ENCODE data around the gene FIGN.

FIGN gene

DNA sequence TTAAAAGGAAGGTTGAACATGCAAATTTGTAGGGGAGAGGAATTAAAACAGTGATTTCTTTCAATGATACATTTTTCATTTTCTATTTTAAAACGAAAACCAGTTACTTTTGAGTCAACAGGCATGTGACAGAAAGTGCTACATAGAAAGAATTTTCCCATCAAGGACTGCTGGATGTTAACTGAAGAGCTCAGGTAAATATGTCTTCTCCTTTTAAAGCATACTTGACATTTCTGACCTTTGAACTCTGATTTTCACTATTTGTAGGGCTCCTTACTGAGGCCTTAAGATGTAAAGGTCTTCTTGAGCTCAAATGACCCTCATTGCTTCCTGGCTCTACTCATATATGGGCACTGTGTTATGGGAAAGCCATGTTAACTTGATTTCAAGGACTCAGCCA lies 32.4 kb downstream of the FIGN start:
- no peak for DNase-seq

DNA sequence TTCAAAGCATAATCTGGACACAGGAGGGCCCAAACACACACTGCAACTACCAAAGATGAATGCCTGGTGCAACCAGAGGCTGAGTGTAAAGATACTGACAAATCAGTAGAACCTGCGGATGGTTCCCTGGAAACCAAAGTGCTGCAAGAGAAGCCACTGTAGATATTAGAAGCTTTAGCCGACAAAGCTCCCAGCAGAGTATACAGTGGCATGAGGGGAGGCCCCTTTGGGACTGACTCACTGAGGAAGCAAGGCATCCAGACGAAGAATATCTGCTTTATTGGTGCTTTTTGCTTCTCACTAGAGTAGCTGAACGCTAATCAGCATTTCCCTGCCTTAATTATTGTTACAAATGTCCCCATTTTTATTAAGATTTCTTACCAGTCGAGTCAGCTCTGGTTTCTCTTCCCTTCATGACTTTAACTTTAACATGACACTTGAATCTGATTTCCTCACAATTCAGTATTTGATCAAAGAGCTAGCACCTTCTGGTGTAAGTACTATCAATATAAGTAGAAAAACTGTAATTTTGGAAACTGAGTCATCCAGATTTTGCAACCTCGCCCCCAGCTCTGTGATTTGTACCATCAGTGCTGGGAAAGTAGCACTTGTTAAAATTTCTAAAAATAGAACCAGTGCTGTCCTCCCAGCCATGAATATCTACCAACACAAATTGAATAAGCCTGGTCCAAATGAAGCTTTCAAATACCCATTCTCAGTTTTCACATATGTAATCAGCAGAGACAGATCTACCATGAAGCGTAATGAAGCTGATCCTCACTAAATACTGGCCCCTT lies 34.2 kb downstream of the FIGN start:
- no peak for DNase-seq

DNA sequence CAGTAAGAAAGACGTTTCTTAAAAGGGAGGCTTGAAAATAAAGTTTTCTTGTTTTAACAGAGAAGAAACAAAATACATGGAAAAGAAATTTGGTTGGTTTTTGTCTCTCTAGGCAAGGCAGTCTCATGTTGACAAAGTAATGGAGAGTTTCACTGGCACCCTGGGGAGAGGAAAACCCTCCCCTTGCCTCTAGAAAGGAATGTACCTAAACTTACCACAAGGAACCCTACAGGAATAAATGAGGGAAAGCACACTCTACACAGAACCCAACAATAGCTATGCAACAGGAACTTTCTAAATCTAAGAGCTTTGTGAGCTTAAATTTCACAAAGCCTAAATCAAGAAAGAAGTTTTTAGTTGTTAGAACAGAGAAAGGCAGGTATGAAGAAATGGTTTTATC lies 37.0 kb downstream of the FIGN start:
- DNase-seq: no peak

DNA sequence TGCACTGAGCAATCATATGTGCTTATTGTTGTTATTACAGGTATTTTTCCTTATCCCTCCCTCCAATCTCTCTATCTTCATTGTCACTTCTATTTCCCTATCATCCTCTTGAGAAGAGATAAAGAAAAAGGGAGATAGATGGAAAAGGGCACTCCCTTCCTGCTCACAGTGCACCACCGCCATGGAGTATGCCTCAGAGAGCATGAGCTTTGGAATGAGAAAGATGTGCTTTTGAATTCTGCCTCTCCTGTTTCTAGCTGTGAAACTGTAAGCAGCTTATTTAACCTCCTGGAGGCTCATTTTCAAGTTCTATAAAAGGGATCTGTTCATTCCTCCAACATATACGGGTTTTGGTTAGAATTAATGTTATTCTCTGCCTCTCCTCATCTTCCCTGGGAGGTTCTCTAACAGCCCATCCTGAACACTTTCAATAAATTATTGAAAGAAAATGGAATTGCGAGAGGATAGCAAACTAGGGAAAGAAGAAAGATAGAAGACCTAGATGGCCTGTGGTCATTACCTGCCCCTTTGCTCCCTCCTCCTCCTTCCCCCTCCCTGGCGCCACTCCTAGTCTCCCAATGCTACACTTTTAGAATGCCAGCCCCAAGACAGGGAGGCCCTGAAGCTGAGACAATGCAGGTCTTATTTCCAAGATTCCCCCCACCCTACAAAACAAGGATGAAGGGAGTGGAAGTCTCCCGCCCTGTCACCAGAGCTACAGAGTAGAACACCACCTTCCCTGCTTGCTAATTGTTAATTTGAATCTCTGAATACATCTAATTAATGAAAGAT lies 37.8 kb downstream of the FIGN start:
- DNase-seq: no peak

DNA sequence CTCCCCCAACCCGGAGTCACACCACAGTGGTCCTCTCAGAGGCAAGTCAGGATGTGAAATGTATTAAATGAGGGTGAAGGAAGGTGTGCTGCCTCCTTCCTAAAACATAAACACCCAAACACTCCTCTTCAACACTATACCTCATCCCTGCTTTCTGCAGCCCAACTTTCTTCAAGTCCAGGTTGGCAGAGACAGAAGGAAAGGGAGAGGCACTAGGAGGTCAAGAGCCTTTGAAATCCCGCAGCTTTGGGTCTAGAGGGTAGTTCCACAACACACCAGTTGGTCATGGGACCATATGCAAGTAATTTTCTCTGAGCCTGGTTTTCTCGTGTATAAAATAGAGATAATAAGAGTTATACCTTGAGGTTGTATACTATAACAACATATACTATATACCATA lies 38.4 kb downstream of the FIGN start:
- no peak for DNase-seq

DNA sequence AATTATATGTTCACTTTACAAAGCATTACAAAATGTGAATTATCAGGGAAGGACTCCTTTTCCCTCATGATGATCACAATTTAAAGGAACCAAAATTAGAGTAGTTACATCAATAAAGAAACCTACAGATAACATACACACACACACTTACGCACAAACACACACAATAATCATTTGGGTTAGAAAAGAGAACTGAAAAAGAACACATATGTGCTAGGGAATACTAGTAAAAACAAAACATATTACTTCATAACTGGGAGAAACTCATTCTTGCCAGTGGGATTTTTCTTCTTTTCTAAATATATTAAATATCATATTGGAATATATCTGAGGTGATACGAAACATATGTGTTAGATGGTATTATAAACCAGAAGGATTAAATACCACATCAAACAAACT lies 42.3 kb downstream of the FIGN start:
- DNase-seq: no peak

DNA sequence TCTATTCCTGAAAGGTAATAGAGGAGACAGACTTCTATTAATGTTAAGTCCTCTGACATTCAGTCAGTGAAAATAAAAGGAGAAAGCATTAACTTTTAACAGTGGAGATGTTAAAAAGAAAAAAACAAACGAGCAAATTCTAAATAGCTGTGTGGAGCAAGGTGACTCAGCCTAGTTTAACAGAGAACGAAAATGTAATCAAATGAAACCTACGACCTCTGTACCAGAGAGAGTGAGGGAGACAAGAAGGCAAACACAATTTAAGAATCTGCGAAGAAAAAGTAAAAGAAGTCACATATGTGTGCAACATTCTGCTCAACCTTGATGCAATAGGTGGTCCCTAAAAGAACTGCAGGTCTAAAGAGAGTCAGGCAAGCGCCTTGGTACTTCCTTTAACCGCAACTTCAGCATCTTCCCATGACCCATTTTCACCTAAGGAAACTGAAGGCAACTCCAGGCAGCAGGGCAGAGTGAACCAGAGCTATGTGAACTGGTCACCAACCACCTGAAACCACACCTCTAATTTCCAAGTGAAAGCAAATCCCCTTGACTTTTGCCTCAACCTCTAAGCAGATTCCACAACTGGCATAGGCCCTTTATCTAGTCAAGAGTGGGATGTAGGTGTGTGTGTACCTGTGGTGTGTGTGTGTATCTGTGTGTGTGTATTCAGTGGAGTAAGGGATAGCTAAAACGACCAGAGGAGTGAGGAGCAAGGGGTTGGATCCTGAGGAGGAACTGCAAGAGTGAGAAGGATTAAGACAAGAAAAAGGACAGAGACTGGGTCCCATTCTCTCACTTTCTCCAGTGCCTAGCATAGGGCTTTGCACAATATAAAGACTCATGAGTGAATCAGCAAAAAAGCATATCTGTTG lies 43.0 kb downstream of the FIGN start:
- DNase-seq: no peak

DNA sequence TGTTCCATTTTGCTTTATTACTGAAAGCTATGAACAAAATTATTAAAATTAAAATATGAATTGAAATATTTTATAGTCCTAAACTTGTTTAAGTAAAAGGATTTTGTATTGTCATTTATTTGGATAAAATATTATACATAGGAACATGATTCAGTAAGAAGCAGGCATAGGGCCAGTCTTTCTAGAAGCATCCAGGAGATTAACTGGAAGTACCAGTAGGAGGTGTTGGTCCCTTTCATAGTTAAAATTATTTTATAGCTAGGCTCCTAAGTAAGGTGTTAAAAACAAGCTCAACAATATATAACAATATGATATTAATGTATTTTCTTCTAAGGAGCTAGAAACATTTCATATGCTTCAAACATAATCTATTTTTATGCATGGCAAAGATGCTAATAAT lies 43.7 kb downstream of the FIGN start:
- DNase-seq: no peak

DNA sequence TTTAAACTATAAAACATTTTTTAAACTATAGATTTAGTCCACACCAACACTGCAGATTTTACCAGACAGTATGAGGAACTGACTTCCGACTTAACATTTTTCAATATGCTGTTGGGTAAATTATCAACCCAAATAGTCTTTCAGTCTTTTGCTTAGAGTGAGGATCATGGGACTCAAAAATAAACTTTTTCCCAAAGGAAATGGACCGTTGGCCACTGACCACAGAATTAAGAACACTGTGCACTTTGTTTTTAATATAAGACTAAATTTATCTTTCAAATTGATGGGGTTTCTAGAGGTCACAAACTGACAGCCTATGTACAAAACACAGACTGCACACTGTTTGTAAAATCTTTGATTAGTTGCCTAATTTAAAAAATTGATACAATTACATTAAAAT lies 44.9 kb downstream of the FIGN start:
- no peak for DNase-seq

DNA sequence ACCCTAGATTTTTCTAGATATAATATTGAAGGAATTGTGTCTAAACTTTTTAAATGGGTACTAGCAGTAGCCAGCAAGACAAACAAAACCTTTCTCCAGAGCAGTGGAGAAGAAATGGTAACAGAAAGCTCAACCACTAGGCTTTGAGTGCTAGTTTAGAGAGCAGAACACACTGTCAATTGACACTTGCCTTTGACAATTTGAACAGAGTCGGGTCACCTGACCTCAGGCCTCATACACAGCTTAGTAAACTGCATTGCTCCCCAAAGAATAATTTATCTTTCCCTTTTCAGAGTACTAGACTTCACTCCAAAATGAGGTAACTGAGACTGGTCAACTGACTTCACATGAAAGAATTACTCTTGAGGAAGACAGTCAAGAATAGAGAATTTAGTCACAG lies 48.6 kb downstream of the FIGN start:
- DNase-seq: no peak

DNA sequence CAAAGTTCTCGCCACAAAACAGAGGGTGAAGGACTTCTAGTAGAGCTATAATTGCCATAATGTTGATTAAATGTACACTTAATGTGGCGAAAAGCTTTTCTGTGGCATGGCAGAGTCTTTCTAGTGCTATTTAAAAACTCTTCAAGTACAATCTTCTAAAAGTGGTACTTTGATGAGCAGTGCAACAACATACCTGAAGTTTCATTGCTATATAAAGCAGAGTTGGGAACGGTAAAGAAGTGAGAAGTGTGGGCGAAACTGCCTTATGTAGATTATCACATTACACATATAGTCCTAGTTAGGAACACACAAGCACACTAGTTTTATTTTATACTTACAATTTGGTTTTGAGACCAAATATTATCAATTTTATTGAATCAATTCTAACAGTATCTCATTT lies 49.5 kb downstream of the FIGN start:
- DNase-seq: no peak

DNA sequence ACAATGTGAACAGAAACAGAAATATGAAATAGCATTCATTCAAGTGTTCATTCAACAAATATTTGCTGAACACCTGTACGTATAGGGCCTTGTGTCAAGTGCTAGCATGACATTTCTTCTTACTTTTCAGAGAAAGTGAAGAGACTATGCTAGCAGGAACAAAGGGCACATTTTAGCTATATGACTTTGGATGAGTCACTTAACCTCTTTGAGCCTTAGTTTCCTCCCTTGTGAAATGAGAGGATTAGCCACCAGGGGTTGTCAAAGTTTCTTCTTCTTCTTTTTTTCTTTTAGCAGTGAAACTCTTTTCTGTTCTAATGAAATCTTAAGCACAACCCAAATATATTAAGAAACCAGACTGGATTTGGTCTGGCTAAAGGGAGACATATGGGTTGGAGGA lies 53.1 kb downstream of the FIGN start:
- no peak for DNase-seq

DNA sequence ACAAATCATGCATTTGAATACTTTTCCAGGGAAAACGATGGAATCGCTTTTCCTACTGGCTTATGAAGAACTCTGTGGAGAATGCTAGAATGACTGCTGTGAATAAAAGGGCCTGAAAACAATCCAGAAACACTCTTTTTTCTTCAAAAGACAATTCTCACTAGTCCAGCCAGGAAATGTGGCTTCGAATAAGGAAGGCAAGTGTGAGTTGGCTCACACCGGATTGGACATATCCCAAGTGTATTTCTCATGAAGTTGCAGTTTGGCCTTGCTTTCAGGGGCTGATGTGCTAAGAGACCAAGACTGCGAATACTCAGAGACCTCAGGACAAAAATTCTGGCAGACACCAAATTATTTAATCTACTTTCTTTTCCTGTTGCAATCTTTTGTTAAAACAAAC lies 54.1 kb downstream of the FIGN start:
- DNase-seq: no peak

DNA sequence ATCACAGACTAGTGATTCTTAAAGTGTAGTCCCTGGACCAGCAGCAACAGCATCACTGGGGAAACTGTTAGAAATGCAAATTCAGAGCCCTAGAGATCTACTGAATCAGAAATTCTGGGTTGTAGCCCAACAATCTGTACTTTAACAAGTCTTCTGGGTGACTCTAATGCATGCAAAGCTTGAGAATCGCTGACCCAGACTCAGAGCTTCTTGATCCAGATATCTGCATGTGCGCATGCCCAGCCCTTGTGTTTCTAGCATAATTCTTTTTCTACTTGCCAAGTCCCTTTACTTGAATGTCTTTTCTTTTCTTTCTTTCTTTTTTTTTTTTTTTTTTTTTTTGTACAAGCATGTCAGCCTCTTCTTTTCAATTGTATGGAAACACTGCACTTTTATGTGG lies 60.4 kb downstream of the FIGN start:
- DNase-seq: no peak

DNA sequence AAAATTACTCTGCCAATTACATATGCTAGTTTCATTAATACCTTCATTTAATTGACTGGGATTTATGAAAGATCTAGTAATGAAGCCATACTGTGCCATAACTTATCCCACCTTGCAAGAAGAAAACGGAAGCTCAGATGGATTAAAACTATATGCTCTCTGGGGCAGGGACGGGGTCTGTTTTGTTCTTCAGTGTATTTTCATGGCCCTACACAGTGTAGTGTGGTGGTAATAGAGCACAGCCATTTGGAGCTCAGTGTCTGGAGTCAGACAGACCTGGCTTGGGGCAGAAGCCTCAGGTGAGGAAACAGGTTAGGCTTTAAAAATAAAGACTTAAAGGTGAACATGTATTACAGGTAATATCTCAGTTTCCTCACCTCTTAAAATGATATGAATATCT lies 62.3 kb downstream of the FIGN start:
- DNase-seq: no peak

DNA sequence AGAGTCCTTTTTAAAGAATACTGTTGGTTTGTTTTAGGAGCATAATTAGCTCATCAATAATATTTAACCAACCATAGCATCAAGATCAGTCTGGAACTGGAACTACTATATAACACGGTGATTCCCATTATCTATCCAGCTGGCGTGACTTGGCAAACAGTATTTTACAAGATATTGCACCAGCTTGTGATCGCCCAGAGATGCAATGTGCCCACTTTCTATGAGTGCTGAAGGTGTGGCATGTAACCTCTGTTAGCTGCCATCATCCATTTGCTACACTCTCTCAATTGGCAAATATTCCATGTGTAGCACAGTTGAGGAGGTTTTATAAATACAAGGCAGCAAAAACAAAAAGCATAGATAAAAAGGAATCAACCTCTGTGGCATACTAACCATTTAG lies 64.9 kb downstream of the FIGN start:
- DNase-seq: no peak

DNA sequence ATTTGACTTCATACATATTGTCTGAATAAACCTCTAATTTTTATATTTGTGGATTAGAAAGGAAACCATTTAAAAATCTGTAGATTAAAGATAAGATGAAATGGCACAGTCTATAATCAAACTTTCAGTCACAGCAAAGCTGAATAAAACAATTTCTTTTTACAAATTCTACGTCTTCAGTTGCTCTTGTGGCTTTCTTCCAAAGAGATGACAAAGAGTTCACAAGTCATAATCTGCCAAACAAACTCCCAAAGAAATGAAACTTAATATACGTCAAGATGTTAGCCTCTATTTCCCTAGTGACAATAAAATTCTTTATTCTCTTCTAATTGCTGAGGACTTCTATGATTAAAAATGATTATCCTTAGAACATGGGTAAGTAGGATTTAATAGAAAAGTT lies 66.3 kb downstream of the FIGN start:
- DNase-seq: no peak

DNA sequence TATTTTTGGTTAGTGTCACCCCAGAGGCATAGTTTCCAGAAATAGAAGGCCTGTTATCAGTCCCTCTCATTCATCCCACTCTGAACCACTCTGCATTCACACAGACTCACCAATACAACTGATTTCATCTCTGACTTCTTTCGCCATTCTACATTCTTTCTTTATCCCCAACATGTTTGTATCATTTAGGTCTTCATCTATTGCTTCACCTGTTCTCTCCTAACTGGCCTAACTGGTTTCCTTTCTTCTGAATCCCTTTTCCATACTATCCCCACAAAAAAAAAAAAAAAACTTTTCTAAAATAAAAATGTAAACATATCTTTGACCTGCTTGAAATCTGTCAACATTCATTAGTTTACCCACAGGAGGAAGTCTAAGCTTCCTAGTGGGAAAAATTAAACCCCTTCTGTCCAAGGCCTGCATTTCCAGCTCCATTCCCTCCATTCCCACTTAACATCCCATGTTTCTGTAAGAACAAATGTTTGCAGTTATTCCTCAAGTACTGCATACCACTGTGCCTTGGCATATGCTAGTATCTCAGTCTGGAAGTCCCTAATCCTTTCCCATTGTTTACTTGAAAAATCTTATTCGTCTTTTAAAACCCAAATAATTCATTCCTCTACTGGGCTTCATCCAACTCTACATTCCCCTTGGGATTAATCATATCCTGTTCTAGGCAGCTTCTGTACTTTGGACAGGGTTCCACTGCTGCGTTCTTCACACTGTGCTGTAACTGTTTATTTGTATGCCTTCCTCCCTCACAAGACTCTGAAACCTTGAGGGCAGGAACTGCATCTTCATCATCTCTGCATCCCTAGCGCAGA lies 68.5 kb downstream of the FIGN start:
- no peak for DNase-seq

DNA sequence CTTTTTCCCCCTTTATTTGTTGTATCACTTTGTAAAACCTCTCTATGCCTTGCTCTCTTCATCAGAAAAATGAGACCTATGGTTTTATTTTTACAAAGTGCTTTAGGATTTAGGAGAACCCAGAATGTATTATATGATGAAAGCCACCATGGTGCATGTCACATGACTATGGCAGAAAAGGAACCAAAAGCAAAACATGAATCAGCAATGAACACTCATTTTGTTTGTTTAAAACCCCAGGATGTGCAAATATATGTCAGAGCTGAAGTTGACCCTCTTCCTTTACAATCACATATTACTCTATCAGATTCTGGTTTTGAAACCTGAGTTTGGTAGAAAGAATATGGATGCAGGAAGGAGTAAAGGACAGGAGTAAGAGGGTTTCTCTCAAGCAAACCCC lies 70.0 kb downstream of the FIGN start:
- DNase-seq: no peak

DNA sequence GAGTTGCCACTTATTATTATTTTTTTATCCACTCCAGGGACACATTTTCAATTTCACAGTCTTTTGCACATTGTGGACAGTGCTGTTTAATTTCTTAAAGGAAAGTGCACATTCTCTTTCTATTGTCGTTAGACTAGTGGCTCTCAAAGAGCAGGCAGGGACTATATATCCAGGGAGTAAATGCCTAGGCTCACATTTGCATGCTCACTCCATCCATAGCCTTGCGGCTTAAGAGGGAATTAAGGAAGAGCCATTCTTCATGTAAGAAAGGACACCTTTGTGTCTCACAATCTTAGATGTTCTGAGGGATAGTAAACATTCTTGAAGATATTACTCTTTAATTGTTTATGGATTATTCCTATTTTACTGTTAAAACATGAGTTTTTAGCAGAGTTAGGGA lies 70.8 kb downstream of the FIGN start:
- no peak for DNase-seq

DNA sequence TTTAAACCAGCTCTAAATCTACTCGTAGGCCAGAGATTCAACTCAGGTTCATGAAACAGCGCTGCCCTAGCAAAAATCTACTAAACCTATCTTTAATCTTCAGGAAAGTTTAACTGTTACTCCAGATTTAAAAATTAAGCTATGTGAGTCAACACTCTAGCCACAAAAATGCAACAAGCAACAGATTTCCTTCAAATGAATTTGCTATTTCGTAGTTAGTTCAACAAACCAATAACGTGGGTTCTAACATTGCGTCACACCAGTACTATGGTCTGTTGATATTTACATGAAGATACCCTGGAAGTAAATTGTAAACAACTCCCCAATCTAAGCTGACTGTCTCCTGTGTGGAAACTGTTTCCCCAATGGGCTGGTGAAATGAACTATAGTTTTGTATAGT lies 71.2 kb downstream of the FIGN start:
- no peak for DNase-seq

DNA sequence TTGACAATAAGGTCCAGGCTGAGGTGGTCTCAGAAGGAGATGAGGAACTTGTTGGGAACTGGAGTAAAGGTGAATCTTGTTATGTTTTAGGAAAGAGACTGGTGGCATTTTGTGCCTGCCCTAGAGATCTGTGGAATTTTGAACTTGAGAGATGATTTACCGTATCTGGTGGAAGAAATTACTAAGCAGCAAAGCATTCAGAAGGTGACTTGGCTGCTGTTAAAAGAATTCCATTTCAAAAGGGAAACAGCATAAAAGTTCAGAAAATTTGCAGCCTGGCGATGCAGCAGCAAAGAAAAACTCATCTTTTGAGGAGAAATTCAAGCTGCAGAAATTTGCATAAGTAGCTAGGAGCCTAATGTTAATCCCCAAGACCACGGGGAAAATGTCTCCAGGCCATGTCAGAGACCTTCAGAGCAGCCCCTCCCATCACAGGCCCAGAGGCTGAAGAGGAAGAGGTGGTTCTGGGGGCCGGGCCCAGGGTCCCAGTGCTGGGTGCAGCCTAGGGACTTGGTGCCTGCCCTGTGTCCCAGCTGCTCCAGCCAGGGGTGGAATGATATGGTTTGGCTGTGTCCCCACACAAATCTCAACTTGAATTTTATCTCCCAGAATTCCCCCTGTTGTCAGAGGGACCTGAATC lies 73.5 kb downstream of the FIGN start:
- DNase-seq: no peak
